RWPE1 (cell line): ENCODE measurements around the gene UHMK1.
"Not testable (repeated sequence)": the region's sequence is repeated elsewhere in the genome, so short reads cannot be mapped to it uniquely, and the experiment has no call there.

Experiments used
- CTCF ChIA-PET: fragments of 350-600 bp; sonication (Branson Sonifier 250); formaldehyde crosslinking; extraction: SDS; loops from one replicate; lab custom pipeline; 2021; lab: Yijun Ruan, JAX
- POLR2A ChIA-PET: fragments of 400-600 bp; formaldehyde crosslinking; extraction: SDS; loops from one replicate; lab custom pipeline; 2020; ENCODE audit warnings: antibody characterized with exemption; ENCODE audit not compliant: low non-redundant PET; lab: Yijun Ruan, JAX
- DNase-seq: peaks from one replicate; pipeline ENCODE4 v3.0.0; 2012; ENCODE audit warnings: low spot score
- H3K27ac ChIP-seq: fragments of 450-650 bp; 2 replicates; pipeline ENCODE4 v1.5.1; 2017
- TF ChIP-seq, protein P1 (sequence below): fragments of 450-650 bp; conservative IDR thresholded peaks from 2 replicates; pipeline ENCODE4 v1.5.1; 2017; ENCODE audit warnings: low read depth, mild to moderate bottlenecking

The UHMK1 gene

DNA sequence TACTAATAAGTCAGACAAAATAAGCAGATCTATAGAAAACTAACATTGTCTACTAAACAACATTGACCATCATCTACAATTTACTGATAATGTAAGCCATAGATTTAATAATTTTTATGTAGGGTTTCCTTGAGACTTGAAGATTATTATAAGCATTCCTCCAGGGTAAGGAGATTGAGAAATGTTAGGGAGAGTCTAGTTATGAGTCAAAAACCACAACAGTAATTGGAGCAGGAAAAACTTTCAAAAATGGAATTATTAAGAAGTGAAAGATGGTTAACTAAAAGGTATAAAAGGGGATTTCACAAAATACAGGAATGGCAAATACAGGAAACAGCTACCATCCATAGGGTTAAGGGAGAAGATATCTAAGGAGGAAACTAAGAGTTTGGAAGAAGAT lies 12.4 kb upstream of the UHMK1 start:
- TF ChIP-seq, protein P1, sequence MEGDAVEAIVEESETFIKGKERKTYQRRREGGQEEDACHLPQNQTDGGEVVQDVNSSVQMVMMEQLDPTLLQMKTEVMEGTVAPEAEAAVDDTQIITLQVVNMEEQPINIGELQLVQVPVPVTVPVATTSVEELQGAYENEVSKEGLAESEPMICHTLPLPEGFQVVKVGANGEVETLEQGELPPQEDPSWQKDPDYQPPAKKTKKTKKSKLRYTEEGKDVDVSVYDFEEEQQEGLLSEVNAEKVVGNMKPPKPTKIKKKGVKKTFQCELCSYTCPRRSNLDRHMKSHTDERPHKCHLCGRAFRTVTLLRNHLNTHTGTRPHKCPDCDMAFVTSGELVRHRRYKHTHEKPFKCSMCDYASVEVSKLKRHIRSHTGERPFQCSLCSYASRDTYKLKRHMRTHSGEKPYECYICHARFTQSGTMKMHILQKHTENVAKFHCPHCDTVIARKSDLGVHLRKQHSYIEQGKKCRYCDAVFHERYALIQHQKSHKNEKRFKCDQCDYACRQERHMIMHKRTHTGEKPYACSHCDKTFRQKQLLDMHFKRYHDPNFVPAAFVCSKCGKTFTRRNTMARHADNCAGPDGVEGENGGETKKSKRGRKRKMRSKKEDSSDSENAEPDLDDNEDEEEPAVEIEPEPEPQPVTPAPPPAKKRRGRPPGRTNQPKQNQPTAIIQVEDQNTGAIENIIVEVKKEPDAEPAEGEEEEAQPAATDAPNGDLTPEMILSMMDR = no peak
- ChIA-PET CTCF (no interaction called here), POLR2A (no interaction called here)
- no peak for DNase-seq
- H3K27ac ChIP-seq = no peak overlapping the region

DNA sequence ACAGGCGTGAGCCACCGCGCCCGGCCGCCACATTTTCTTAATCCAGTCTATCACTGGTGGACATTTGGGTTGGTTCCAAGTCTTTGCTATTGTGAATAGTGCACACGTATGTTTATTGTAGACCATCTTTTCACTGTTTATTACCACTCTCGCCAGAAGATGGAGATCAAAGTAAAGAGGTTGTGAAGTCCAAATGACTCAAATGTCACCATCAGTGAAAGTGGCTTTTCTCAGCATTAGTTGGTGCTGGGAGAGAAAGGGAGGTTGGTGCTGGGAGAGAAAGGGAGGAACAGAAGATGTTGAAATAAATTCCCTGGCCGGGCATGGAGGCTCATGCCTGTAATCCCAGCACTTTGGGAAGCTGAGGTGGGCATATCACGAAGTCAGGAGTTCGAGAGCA lies 10.4 kb upstream of the UHMK1 start:
- TF ChIP-seq, protein P1 = no peak
- H3K27ac ChIP-seq = no peak overlapping the region
- CTCF ChIA-PET = no interaction called here
- DNase-seq = no peak
- POLR2A ChIA-PET = no interaction called here

DNA sequence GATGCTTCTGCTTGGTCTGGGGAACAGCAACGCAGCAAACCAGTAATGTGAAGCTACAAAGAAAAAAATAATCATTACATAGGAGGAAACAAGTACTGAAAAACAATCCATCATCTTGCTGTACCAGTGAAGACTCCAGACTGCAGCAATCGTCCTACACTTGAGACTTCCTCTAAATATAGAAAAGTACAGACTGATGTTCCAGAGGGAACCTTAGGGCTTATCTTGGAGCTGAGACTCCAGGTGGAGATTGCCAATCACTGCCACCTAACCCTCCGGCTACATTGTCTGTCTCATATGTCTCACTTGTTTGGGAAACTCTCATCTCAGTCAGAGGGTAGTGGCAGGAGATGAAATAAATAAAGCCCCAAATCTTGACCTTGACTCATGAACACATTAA lies 9.4 kb upstream of the UHMK1 start:
- CTCF ChIA-PET = interaction anchor here (0.6 kb wide), 1 partner anchor 422 kb away, joined by 4 read pairs; no protein-coding TSS in a partner anchor
- no peak for DNase-seq
- TF ChIP-seq, protein P1 = no peak
- H3K27ac ChIP-seq = no peak overlapping the region
- POLR2A ChIA-PET = no interaction called here

- POLR2A ChIA-PET, H3K27ac ChIP-seq, CTCF ChIA-PET, DNase-seq: not testable (repeated sequence)
These were observed 1.9 kb upstream of the UHMK1 start for GRCh38 chr1:162495531-162496233.

DNA sequence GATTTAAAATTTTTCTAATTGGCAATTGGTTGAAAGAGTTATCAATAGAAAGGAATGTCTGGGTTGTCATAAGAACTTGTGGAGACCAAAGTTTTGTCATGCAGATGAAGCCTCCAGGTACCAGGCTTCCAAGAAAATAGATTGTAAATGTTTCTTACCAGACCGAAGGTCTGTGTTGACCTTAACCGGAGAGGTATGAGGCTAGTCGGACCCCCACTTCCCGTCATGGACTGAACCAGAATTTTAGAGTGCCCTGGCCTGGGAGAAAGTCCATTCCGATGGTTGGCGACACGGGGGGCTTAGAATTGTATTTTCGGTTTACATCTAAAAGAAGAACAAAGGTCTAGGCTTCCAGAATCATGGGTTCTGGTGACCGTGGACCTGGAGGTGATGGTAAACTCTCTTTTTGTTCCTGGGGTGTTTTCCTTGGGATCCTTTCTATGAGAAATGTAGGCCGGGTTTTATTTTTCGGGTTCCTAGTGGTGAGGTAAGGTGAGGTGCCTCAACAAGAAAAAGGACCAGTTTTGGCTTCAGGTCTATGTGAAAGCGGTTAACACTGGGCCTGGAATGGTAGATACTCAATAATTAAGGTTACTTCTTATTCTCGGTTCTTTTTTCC lies 405 bp upstream of the UHMK1 start:
- H3K27ac ChIP-seq = peak overlapping the region; percentile 90
- ChIA-PET CTCF (no interaction called here), POLR2A (no interaction called here)
- TF ChIP-seq, protein P1 = no peak
- DNase-seq = no peak

DNA sequence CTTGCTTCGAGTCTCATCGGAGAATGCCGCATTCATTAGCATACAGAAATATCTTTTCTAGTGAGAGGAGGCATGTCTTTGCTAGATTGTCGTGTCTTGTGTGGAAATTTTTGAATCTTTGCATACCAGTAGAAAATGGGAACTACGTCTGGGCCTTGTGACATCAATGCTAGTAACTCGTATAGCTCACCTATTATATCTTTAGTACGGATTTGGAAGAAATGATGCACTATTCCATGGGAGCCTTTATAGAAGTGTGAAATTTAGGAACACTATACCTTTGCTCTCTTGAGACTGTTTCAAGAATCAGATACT lies 835 bp downstream of the UHMK1 start:
- POLR2A ChIA-PET = no interaction called here
- CTCF ChIA-PET = interaction anchor here (0.9 kb wide), 1 partner anchor 107 kb away, joined by 3 read pairs; no protein-coding TSS in a partner anchor
- TF ChIP-seq, protein P1 = no peak
- H3K27ac ChIP-seq = peak overlapping the region; percentile 90
- no peak for DNase-seq

DNA sequence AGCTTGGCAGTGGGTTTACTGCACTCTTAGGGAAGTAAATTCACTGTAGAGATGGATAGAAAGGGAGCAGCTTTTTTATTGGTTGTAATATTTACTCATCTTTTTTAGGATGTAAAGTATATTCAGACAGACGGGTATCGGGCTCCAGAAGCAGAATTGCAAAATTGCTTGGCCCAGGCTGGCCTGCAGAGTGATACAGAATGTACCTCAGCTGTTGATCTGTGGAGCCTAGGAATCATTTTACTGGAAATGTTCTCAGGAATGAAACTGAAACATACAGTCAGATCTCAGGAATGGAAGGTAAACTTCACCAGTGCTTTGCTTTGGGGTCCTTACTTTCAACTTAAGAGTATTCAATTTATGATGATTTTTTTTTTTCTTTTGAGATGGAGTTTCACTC lies 3.2 kb downstream of the UHMK1 start:
- DNase-seq = no peak
- POLR2A ChIA-PET = no interaction called here
- TF ChIP-seq, protein P1 = no peak
- CTCF ChIA-PET = interaction anchor here (0.6 kb wide), 1 partner anchor 92 kb away, joined by 3 read pairs; no protein-coding TSS in a partner anchor
- H3K27ac ChIP-seq = no peak overlapping the region
